Neural cell (in vitro differentiated cells): ENCODE data around the gene COA4. TPM values are rescaled to one million over a fixed set of nuclear protein-coding genes. Genes with fewer than 3 reads are reported as not detected.

Experiments
- H2AFZ ChIP-seq: fragments of 200-600, 300-800 bp; sonication (generic), shearing (Covaris generic); 2 replicates; pipeline ENCODE4 v1.6.0; 2014; ENCODE audit warnings: low read depth, mild to moderate bottlenecking, antibody characterized with exemption, low read length, moderate library complexity
- H3F3A ChIP-seq: fragments of 200-600 bp; shearing (Covaris generic); 2 replicates; pipeline ENCODE4 v1.6.1; 2016; ENCODE audit warnings: mild to moderate bottlenecking, moderate library complexity, mixed read lengths, antibody characterized with exemption, low read length; ENCODE audit not compliant: insufficient read depth, poor library complexity, severe bottlenecking
- H3K27ac ChIP-seq: fragments of 200-600, 300-800 bp; sonication (generic), shearing (Covaris generic); 2 replicates; pipeline ENCODE4 v1.5.1; 2014; ENCODE audit warnings: mild to moderate bottlenecking, low read length, moderate library complexity
- H3K27me3 ChIP-seq: fragments of 300-800, 200-600 bp; sonication (generic), shearing (Covaris generic); 2 replicates; pipeline ENCODE4 v1.6.0; 2014; ENCODE audit warnings: mild to moderate bottlenecking, low read depth, low read length, moderate library complexity; ENCODE audit not compliant: insufficient read depth
- H3K36me3 ChIP-seq: fragments of 300-800, 200-600 bp; sonication (generic), shearing (Covaris generic); 2 replicates; pipeline ENCODE4 v1.5.1; 2014; ENCODE audit warnings: mild to moderate bottlenecking, antibody characterized with exemption, low read length, moderate library complexity; ENCODE audit not compliant: insufficient read depth
- H3K4me2 ChIP-seq: fragments of 300-800, 200-600 bp; sonication (generic), shearing (Covaris generic); 2 replicates; pipeline ENCODE4 v1.6.0; 2014; ENCODE audit warnings: mild to moderate bottlenecking, low read length
- H3K4me3 ChIP-seq: fragments of 300-800, 200-600 bp; sonication (generic), shearing (Covaris generic); 2 replicates; pipeline ENCODE4 v1.5.1; 2014; ENCODE audit warnings: mild to moderate bottlenecking, low read length, moderate library complexity
- H3K79me2 ChIP-seq: fragments of 200-600 bp; shearing (Covaris generic); replicated peaks from 2 replicates; pipeline ENCODE4 v1.6.0; 2014; ENCODE audit warnings: mild to moderate bottlenecking, low read length, moderate library complexity; ENCODE audit not compliant: insufficient read depth
- H3K9ac ChIP-seq: fragments of 300-800, 200-600 bp; sonication (generic), shearing (Covaris generic); 2 replicates; pipeline ENCODE4 v1.6.1; 2016; ENCODE audit warnings: mild to moderate bottlenecking, low read length, mixed read lengths
- H3K9me2 ChIP-seq: fragments of 200-600 bp; shearing (Covaris generic); 2 replicates; pipeline ENCODE4 v1.6.1; 2016; ENCODE audit warnings: mild to moderate bottlenecking, low read length, mixed read lengths; ENCODE audit not compliant: insufficient read depth
- H3K9me3 ChIP-seq: fragments of 200-600, 300-800 bp; sonication (generic), shearing (Covaris generic); 2 replicates; pipeline ENCODE4 v1.6.1; 2016; ENCODE audit warnings: mild to moderate bottlenecking, mixed run types, low read length, moderate library complexity, mixed read lengths
- H4K20me1 ChIP-seq: fragments of 200-600 bp; shearing (Covaris generic); 2 replicates; pipeline ENCODE4 v1.6.1; 2016; ENCODE audit warnings: mild to moderate bottlenecking, mixed run types; ENCODE audit not compliant: insufficient read depth
- EP300 ChIP-seq: fragments of 450-650 bp; conservative IDR thresholded peaks from 2 replicates; pipeline ENCODE4 v1.6.1; 2014; ENCODE audit warnings: antibody characterized with exemption, mild to moderate bottlenecking, moderate library complexity; ENCODE audit not compliant: poor library complexity, severe bottlenecking
- EZH2 ChIP-seq: fragments of 200-600, 300-800 bp; shearing (Covaris generic), sonication (generic); IDR thresholded peaks from 2 replicates; pipeline ENCODE4 v1.6.1; 2014; ENCODE audit warnings: antibody characterized with exemption, low read length, borderline replicate concordance, mild to moderate bottlenecking; ENCODE audit not compliant: insufficient read depth, poor library complexity, severe bottlenecking
- MXI1 ChIP-seq: fragments of 450-650 bp; conservative IDR thresholded peaks from 2 replicates; pipeline ENCODE4 v1.6.1; 2014; ENCODE audit warnings: antibody characterized with exemption, mild to moderate bottlenecking; ENCODE audit not compliant: poor library complexity, severe bottlenecking
- POLR2AphosphoS5 ChIP-seq: IDR thresholded peaks from 2 replicates; pipeline ENCODE4 v1.6.1; 2012
- RAD21 ChIP-seq: fragments of 450-650 bp; conservative IDR thresholded peaks from 2 replicates; pipeline ENCODE4 v1.6.1; 2014; ENCODE audit warnings: antibody characterized with exemption, mild to moderate bottlenecking, moderate library complexity
- SMC3 ChIP-seq: fragments of 450-650 bp; conservative IDR thresholded peaks from 2 replicates; pipeline ENCODE4 v1.6.1; 2014; ENCODE audit warnings: antibody characterized with exemption, mild to moderate bottlenecking, moderate library complexity; ENCODE audit not compliant: poor library complexity
- TAF1 ChIP-seq: IDR thresholded peaks from 2 replicates; pipeline ENCODE4 v1.6.1; 2012; ENCODE audit warnings: low read depth
- polyA plus RNA-seq: library from polyadenylated mRNA; depleted of rRNA; stranded (reverse); fragments of >200 nt; gene quantifications from 2 replicates; pipeline ENCODE4 v1.2.3, GENCODE V29; 2014
- TF ChIP-seq, protein P1 (sequence below): IDR thresholded peaks from 2 replicates; pipeline ENCODE4 v1.6.1; 2012; ENCODE audit warnings: borderline replicate concordance
- TF ChIP-seq, protein P2 (sequence below): fragments of 450-650 bp; IDR thresholded peaks from 2 replicates; pipeline ENCODE4 v1.5.1; 2014; ENCODE audit warnings: antibody characterized with exemption, mild to moderate bottlenecking, moderate library complexity; ENCODE audit not compliant: poor library complexity, severe bottlenecking

Gene COA4
- polyA plus RNA-seq, 1 donor from 2014 or later: 108 TPM

DNA sequence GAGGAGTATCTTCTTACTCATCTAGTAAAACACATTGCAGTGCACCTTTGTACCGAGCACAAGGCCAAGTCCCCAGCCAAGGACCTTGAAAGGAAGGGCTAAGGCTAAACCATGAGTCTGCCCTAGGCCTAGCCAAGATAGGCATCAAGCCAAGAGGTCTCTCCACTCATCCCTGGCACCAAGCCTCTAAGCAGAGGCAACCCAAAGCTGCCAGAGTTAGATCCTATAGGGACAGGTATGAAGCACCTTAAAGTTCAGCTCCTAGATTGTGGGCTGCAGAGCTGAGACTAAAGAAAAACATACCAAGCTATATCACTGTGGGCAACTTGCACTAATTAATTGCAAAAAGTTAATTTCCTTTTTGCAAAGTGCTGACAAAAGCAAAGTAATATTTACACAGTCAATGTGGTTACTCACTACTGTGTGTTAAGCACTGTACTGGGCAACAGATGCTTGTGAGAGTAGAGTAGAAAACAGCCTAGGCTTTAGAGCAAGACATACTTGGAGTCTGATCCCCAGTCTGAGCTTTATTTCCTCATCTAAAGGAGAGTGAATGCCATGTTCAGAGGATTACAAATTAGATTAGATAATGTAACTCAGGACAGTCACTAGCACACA, 7.2 kb downstream of the COA4 start:
- Histone ChIP-seq H4K20me1 (no peaks in the 10 kb centered on the region), H3K4me3 (no peak overlapping the region), H3K9me3 (no peaks in the 10 kb centered on the region), H2AFZ (no peak overlapping the region), H3K27me3 (no peaks in the 10 kb centered on the region), H3F3A (no peaks in the 10 kb centered on the region), H3K79me2 (peaks cover 2% of the 10 kb centered on the region), H3K36me3 (peaks cover 5% of the 10 kb centered on the region), H3K27ac (no peak overlapping the region), H3K4me2 (no peak overlapping the region), H3K9me2 (no peaks in the 10 kb centered on the region), H3K9ac (no peak overlapping the region)
- TF ChIP-seq, protein P1, sequence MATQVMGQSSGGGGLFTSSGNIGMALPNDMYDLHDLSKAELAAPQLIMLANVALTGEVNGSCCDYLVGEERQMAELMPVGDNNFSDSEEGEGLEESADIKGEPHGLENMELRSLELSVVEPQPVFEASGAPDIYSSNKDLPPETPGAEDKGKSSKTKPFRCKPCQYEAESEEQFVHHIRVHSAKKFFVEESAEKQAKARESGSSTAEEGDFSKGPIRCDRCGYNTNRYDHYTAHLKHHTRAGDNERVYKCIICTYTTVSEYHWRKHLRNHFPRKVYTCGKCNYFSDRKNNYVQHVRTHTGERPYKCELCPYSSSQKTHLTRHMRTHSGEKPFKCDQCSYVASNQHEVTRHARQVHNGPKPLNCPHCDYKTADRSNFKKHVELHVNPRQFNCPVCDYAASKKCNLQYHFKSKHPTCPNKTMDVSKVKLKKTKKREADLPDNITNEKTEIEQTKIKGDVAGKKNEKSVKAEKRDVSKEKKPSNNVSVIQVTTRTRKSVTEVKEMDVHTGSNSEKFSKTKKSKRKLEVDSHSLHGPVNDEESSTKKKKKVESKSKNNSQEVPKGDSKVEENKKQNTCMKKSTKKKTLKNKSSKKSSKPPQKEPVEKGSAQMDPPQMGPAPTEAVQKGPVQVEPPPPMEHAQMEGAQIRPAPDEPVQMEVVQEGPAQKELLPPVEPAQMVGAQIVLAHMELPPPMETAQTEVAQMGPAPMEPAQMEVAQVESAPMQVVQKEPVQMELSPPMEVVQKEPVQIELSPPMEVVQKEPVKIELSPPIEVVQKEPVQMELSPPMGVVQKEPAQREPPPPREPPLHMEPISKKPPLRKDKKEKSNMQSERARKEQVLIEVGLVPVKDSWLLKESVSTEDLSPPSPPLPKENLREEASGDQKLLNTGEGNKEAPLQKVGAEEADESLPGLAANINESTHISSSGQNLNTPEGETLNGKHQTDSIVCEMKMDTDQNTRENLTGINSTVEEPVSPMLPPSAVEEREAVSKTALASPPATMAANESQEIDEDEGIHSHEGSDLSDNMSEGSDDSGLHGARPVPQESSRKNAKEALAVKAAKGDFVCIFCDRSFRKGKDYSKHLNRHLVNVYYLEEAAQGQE: no peak
- no peak for TF ChIP-seq POLR2AphosphoS5
- TF ChIP-seq EZH2: no peak
- TF ChIP-seq, protein P2, sequence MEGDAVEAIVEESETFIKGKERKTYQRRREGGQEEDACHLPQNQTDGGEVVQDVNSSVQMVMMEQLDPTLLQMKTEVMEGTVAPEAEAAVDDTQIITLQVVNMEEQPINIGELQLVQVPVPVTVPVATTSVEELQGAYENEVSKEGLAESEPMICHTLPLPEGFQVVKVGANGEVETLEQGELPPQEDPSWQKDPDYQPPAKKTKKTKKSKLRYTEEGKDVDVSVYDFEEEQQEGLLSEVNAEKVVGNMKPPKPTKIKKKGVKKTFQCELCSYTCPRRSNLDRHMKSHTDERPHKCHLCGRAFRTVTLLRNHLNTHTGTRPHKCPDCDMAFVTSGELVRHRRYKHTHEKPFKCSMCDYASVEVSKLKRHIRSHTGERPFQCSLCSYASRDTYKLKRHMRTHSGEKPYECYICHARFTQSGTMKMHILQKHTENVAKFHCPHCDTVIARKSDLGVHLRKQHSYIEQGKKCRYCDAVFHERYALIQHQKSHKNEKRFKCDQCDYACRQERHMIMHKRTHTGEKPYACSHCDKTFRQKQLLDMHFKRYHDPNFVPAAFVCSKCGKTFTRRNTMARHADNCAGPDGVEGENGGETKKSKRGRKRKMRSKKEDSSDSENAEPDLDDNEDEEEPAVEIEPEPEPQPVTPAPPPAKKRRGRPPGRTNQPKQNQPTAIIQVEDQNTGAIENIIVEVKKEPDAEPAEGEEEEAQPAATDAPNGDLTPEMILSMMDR: no peak
- TF ChIP-seq MXI1: no peak
- no peak for TF ChIP-seq TAF1
- TF ChIP-seq EP300: no peak
- no peak for TF ChIP-seq RAD21
- no peak for TF ChIP-seq SMC3

DNA sequence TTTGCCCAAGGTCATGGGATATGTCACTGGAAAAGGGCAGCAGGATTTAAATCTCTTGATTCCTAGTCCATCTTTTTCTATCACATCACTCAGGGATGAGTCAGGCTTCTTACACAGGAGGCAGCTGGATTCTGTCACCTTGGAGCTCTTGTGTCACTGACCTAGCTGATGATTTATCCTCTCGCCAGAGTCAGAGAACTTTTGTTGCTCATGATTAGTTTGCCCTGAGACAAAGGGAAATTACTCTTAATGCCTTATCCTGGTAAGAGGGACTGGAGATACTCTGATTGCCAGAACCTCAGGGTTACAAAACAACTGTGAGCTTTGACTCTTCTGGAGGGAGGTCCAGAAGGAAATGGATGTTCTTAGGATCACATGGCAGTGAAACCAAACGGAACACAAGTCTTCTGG, 10.1 kb downstream of the COA4 start:
- H3K4me2 ChIP-seq: no peak overlapping the region
- H3K27me3 ChIP-seq: no peaks in the 10 kb centered on the region
- no peaks in the 10 kb centered on the region for H4K20me1 ChIP-seq
- no peak overlapping the region for H3K27ac ChIP-seq
- H3K9me3 ChIP-seq: no peaks in the 10 kb centered on the region
- TF ChIP-seq, protein P2: no peak
- TF ChIP-seq TAF1: no peak
- no peak for TF ChIP-seq EZH2
- TF ChIP-seq EP300: no peak
- no peak for TF ChIP-seq POLR2AphosphoS5
- TF ChIP-seq MXI1: no peak
- TF ChIP-seq, protein P1: no peak
- TF ChIP-seq RAD21: no peak
- no peak for TF ChIP-seq SMC3
- H3K4me3 ChIP-seq: no peak overlapping the region
- H2AFZ ChIP-seq: no peak overlapping the region
- no peak overlapping the region for H3K9ac ChIP-seq
- H3F3A ChIP-seq: no peaks in the 10 kb centered on the region
- no peaks in the 10 kb centered on the region for H3K9me2 ChIP-seq
- no peaks in the 10 kb centered on the region for H3K79me2 ChIP-seq
- H3K36me3 ChIP-seq: no peaks in the 10 kb centered on the region
